Measurements from ENCODE around the gene MROH2A.

DNA sequence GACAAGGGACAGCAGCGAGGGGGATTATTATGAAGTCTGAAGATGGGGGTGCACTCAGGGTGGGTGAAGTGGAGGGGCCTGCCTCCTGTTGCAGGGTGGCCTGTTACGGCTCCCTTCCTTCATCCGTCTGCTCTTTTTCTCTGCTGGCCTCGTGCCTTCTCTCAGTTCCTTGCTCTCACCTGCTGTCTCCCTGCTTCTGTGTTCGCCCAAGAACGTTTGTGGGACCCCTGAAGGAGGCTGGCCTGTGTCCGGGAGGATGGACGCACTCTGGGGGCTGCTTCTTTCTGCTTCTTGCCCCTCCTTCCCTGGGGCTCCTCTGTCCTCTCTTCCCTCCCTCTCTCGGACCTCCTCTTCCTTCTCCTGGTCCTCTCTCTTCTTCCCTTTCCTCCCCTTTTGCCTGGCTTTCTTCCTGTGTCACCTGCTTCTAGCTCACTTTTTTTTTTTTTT, 13.8 kb downstream of the MROH2A start:
- TF ChIP-seq, protein P1, sequence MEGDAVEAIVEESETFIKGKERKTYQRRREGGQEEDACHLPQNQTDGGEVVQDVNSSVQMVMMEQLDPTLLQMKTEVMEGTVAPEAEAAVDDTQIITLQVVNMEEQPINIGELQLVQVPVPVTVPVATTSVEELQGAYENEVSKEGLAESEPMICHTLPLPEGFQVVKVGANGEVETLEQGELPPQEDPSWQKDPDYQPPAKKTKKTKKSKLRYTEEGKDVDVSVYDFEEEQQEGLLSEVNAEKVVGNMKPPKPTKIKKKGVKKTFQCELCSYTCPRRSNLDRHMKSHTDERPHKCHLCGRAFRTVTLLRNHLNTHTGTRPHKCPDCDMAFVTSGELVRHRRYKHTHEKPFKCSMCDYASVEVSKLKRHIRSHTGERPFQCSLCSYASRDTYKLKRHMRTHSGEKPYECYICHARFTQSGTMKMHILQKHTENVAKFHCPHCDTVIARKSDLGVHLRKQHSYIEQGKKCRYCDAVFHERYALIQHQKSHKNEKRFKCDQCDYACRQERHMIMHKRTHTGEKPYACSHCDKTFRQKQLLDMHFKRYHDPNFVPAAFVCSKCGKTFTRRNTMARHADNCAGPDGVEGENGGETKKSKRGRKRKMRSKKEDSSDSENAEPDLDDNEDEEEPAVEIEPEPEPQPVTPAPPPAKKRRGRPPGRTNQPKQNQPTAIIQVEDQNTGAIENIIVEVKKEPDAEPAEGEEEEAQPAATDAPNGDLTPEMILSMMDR (IDR thresholded peaks at IDR 0.05), result no peak
- no peak for TF ChIP-seq POLR2A (IDR thresholded peaks at IDR 0.05)

All from heart left ventricle (tissue), 13 donors.